HFF-Myc (cell line): Measurements from ENCODE around the gene KCNK13.
A peak's percentile ranks its signal among the peaks of the same experiment; 100 is the strongest.

Experiments
- DNase-seq: peaks from one replicate; pipeline ENCODE4 v3.0.0-alpha.2; 2011; ENCODE audit warnings: low read depth; ENCODE audit errors: extremely low read depth
- H3K4me3 ChIP-seq: replicated peaks from 2 replicates; pipeline ENCODE4 v1.5.1; 2011; ENCODE audit warnings: low read depth, mild to moderate bottlenecking, control low read depth, low read length
- TF ChIP-seq, protein P1 (sequence below): IDR thresholded peaks from 2 replicates; pipeline ENCODE4 v1.5.1; 2012; ENCODE audit warnings: mild to moderate bottlenecking, low read depth, low read length, control low read depth; ENCODE audit errors: missing control alignments

Gene KCNK13

DNA sequence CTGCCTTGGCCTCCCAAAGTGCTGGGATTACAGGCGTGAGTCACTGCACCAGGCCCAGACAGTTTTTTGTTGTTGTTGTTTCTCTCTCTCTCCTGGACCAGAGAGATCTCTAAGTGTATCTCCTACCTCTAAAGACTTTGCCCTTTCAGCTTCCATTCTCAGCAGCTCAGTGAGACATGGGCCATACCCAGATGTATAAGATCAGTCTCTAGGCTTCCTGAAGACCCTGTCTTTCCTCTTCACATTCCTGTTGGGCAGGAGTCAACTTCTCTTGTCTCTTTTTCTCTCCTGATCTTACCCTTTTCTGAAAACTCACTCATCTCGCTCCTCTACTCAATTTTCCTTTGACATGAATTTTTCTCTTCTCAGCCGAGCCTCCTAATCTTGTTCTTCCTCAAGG, 42.0 kb downstream of the KCNK13 start:
- DNase-seq: no peak
- TF ChIP-seq, protein P1, sequence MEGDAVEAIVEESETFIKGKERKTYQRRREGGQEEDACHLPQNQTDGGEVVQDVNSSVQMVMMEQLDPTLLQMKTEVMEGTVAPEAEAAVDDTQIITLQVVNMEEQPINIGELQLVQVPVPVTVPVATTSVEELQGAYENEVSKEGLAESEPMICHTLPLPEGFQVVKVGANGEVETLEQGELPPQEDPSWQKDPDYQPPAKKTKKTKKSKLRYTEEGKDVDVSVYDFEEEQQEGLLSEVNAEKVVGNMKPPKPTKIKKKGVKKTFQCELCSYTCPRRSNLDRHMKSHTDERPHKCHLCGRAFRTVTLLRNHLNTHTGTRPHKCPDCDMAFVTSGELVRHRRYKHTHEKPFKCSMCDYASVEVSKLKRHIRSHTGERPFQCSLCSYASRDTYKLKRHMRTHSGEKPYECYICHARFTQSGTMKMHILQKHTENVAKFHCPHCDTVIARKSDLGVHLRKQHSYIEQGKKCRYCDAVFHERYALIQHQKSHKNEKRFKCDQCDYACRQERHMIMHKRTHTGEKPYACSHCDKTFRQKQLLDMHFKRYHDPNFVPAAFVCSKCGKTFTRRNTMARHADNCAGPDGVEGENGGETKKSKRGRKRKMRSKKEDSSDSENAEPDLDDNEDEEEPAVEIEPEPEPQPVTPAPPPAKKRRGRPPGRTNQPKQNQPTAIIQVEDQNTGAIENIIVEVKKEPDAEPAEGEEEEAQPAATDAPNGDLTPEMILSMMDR: no peak
- no peak overlapping the region for H3K4me3 ChIP-seq

DNA sequence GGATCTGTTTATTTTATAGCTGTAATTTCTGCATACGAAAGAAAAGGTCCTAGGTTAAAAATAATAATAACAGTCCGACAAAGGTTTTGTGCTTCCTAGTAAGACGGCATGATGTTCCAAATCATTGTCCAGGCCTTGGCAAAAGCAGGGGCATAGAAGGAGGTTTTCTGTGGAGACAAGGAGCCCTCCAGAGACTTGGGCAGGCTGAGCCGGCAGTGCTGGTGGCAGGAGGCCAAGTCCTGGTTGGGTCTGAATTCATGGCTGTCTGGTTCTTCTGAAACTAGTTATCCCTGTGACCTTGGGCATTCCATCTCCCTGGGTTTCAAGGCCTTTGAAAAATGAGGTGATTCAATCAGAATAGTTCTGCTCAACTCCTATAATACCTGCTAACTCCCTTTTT, 44.0 kb downstream of the KCNK13 start:
- H3K4me3 ChIP-seq: no peak overlapping the region
- TF ChIP-seq, protein P1: no peak
- DNase-seq: no peak

- no peak for DNase-seq
- TF ChIP-seq, protein P1: no peak
- H3K4me3 ChIP-seq: no peak overlapping the region
Measured at GRCh38 chr14:90107789-90108188, 46.0 kb downstream of the KCNK13 start.

- TF ChIP-seq, protein P1: peak; percentile 20
- no peak for DNase-seq
- no peak overlapping the region for H3K4me3 ChIP-seq
Measured at GRCh38 chr14:90109858-90110257, 48.1 kb downstream of the KCNK13 start.

GRCh38 chr14:90111895-90112534, 50.2 kb downstream of the KCNK13 start:
- no peak overlapping the region for H3K4me3 ChIP-seq
- no peak for DNase-seq

GRCh38 chr14:90114554-90114953, 52.8 kb downstream of the KCNK13 start:
- TF ChIP-seq, protein P1: no peak

More at GRCh38 chr14:90111895-90112534, 50.2 kb downstream of the KCNK13 start:
- TF ChIP-seq, protein P1: no peak

GRCh38 chr14:90115780-90116179, 54.0 kb downstream of the KCNK13 start:
- DNase-seq: no peak
- TF ChIP-seq, protein P1: no peak
- H3K4me3 ChIP-seq: no peak overlapping the region

More at GRCh38 chr14:90114554-90114953, 52.8 kb downstream of the KCNK13 start:
- no peak overlapping the region for H3K4me3 ChIP-seq
- no peak for DNase-seq
